Spinal cord (tissue), 10 donors: Measurements from ENCODE around the gene PRRC2B. TPM values are rescaled to one million over a fixed set of nuclear protein-coding genes. Genes with fewer than 3 reads are reported as not detected.

Experiments used
- DNase-seq, 6 donors: peaks; one replicate each; pipeline versions ENCODE4 v3.0.0 to v3.0.0-alpha.2; 2013 to 2015; ENCODE audit warnings: low spot score in 6 of 6, low read depth in 4 of 6
- H3K27ac ChIP-seq: one replicate; pipeline ENCODE4 v1.5.1; 2013; ENCODE audit warnings: low read depth, low read length, control low read depth
- H3K27me3 ChIP-seq: one replicate; pipeline ENCODE4 v1.6.1; 2013; ENCODE audit warnings: low read length; ENCODE audit not compliant: control insufficient read depth, insufficient read depth
- H3K36me3 ChIP-seq: one replicate; pipeline ENCODE4 v1.6.1; 2013; ENCODE audit warnings: low read length; ENCODE audit not compliant: control insufficient read depth, insufficient read depth
- H3K4me1 ChIP-seq: one replicate; pipeline ENCODE4 v1.6.1; 2013; ENCODE audit warnings: low read length; ENCODE audit not compliant: control insufficient read depth, insufficient read depth
- H3K4me3 ChIP-seq: one replicate; pipeline ENCODE4 v1.5.1; 2013; ENCODE audit warnings: low read depth, low read length, control low read depth
- H3K9me3 ChIP-seq: one replicate; pipeline ENCODE4 v1.6.1; 2013; ENCODE audit warnings: low read length; ENCODE audit not compliant: control insufficient read depth, insufficient read depth
- WGBS: methylation state at CpG from one replicate; pipeline ENCODE4 v1.1.5; 2013; ENCODE audit warnings: missing lambda C conversion rate; ENCODE audit not compliant: insufficient coverage; 5-methylcytosine and 5-hydroxymethylcytosine counted together
- polyA plus RNA-seq, 2 donors: library from polyadenylated mRNA; unstranded; fragments of 120-200 nt; gene quantifications; one replicate each; pipeline ENCODE4 v1.2.1, GENCODE V29; 2013; ENCODE audit not compliant: insufficient read length in 2 of 2
- total RNA-seq, 2 donors: library from RNA; depleted of rRNA in 1 of 2; stranded (reverse); fragments of 120-200 nt in 1 of 2; fragments of >200 nt in 1 of 2; gene quantifications; one replicate each; pipeline versions ENCODE4 v1.2.3 to v1.2.4, GENCODE V29; 2013 to 2014
- donor health status: healthy.

Gene PRRC2B
- total and polyA plus RNA-seq, 4 donors = 112 to 219 (median 158) TPM

- no peaks in the 10 kb centered on the region for H3K27me3 ChIP-seq
- H3K9me3 ChIP-seq = no peaks in the 10 kb centered on the region
- no peak overlapping the region for H3K27ac ChIP-seq
- DNase-seq = no peak
- no peak overlapping the region for H3K4me3 ChIP-seq
- 99% methylated on average over 9 of the region's 19 CpGs for WGBS
- peaks cover 100% of the 10 kb centered on the region for H3K36me3 ChIP-seq
- peaks cover 4% of the 10 kb centered on the region for H3K4me1 ChIP-seq
These were observed 92.0 kb downstream of the PRRC2B start for GRCh38 chr9:131485728-131486422.

DNA sequence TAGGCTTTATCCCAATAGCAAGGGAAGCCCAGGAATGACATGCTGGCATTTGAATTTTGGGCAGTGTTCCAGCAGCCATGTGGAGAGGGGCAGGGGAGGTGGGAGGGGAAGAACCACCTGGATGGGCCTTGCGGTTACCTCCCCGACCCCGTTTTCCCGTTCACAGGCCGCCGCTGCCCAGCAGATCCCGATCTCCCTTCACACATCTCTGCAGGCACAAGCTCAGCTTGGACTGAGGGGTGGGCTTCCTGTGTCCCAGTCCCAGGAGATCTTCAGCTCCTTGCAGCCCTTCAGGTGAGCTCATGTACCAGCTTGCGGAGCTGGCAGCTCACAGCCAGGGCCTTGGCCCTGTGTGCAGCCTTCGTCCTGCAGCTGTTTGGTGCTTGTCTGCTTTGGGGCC is 93.1 kb downstream of the PRRC2B start:
- Histone ChIP-seq H3K27me3 (no peaks in the 10 kb centered on the region), H3K36me3 (peaks cover 100% of the 10 kb centered on the region), H3K4me3 (no peak overlapping the region), H3K4me1 (peaks cover 4% of the 10 kb centered on the region), H3K27ac (no peak overlapping the region), H3K9me3 (no peaks in the 10 kb centered on the region)
- WGBS = 84% methylated on average over 3 of the region's 9 CpGs
- no peak for DNase-seq

DNA sequence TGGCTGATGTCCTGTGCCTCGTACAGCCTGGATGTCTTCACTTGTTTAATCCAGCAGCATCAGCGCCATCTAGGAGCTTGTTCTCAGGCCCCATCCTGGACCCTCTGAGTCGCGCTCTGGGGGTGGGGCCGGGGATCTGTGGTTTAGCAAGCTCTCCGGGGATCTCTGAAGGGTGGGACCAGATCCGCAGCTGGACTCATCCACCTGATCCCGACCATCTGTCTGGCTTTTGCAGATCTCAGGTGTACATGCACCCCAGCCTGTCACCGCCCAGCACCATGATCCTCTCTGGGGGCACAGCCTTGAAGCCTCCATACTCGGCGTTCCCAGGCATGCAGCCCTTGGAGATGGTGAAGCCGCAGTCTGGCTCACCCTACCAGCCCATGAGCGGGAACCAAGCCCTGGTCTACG is 93.7 kb downstream of the PRRC2B start:
- no peaks in the 10 kb centered on the region for H3K27me3 ChIP-seq
- no peak overlapping the region for H3K27ac ChIP-seq
- WGBS = 80% methylated on average over 13 of the region's 14 CpGs

DNA sequence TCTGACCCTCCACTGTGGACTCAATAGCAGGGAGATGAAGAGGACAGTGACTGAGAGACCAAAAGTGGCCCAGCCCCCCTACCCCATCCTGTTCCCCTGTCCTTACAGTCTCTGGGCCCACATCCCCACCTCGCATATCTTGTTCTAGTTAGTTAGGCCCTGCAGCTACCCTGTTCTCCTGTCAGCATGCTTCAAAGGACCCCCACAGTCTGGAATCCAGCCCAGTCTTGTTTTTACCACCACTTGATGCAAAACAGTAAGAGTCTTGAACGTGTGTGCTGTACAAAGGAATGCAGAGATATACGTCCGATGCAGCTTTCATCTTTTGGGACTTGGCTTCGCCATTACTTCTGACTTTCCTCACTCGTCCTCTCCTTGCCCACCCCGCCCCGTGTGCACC is 96.6 kb downstream of the PRRC2B start:
- Histone ChIP-seq H3K36me3 (peaks cover 100% of the 10 kb centered on the region), H3K27ac (no peak overlapping the region), H3K27me3 (no peaks in the 10 kb centered on the region), H3K9me3 (no peaks in the 10 kb centered on the region), H3K4me3 (no peak overlapping the region), H3K4me1 (peaks cover 19% of the 10 kb centered on the region)
- 43% methylated on average over 6 of the region's 8 CpGs for WGBS
- DNase-seq = peak in 2 of 6 donors; percentile 21 to 69

More for the DNA sequence above, 93.7 kb downstream of the PRRC2B start:
- Histone ChIP-seq H3K36me3 (peaks cover 100% of the 10 kb centered on the region), H3K9me3 (no peaks in the 10 kb centered on the region), H3K4me1 (peaks cover 4% of the 10 kb centered on the region), H3K4me3 (no peak overlapping the region)
- no peak for DNase-seq

DNA sequence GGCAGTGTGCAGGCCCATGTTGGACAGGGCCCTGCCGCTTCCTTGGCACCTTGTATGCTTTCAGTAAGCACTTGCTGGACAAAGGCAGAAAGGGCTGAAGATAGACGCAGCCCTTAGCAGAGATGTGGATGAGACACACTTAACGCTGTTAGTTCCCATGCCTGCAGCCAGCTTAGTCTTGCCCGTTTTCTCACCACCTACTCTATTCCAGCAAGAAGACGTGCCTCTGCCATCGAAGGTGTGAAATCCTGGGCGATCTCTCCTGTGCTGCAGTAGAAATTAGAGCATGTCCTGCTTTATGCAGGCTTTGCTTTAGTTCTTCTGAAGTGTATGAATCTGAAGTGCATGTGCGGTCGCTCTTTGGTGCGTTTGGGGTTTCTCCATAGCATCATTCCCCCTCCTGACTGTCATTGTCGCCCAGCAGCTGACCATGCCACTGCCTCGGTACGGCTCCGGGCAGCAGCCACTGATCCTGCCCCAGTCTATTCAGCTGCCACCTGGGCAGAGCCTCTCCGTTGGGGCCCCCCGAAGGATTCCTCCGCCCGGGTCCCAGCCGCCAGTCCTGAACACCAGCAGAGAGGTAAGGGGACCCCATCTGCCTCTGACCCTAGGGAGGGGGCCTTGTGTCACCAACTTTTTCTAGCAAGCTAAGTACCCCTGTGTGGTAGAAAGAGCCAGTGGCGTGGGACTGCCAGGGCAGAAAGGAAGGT is 97.3 kb downstream of the PRRC2B start:
- Histone ChIP-seq H3K9me3 (no peaks in the 10 kb centered on the region), H3K4me3 (no peak overlapping the region), H3K27ac (no peak overlapping the region), H3K27me3 (no peaks in the 10 kb centered on the region), H3K36me3 (peaks cover 100% of the 10 kb centered on the region), H3K4me1 (peaks cover 19% of the 10 kb centered on the region)
- WGBS = 94% methylated on average over 15 of the region's 20 CpGs
- peak in 1 of 6 donors; percentile 35 for DNase-seq

- 90% methylated on average over 6 of the region's 6 CpGs for WGBS
- Histone ChIP-seq H3K27me3 (no peaks in the 10 kb centered on the region), H3K9me3 (no peaks in the 10 kb centered on the region), H3K4me1 (peaks cover 19% of the 10 kb centered on the region), H3K4me3 (no peak overlapping the region), H3K27ac (no peak overlapping the region), H3K36me3 (peaks cover 100% of the 10 kb centered on the region)
- DNase-seq = no peak
These were observed 98.2 kb downstream of the PRRC2B start for GRCh38 chr9:131492070-131492469.

DNA sequence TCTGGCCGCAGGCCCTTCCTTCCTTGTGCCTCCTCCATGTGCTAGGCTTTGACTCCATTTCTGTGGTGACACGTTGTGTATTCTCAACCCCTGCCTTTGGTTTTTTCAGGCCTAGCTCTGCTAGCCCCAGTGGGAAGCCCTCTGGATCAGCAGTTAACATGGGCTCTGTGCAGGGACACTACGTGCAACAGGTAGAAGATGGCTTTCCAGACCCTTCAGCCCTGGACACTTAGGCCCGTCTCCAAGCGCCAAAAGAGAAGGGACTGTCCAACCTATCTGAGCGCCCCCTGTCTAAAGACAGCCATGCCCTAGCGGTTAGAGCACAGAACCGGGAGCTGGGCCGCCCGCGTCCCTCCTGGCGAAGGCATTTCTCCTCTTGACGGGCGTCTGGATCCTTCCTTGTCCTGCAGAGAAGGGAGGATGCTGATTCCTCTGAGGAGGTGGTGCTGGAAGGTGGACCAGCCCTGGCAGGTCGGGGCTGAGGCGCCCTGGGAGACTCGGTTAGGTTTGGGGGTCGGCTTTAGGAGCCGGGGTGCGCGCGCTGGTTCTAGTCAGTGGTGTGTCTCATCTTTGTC is 100.5 kb downstream of the PRRC2B start:
- H3K36me3 ChIP-seq = peaks cover 98% of the 10 kb centered on the region
- H3K27ac ChIP-seq = no peak overlapping the region
- WGBS = 96% methylated on average over 14 of the region's 22 CpGs
- H3K27me3 ChIP-seq = no peaks in the 10 kb centered on the region
- no peak overlapping the region for H3K4me3 ChIP-seq
- H3K4me1 ChIP-seq = peaks cover 17% of the 10 kb centered on the region
- no peak for DNase-seq
- H3K9me3 ChIP-seq = no peaks in the 10 kb centered on the region

- no peak overlapping the region for H3K4me3 ChIP-seq
- peak in 1 of 6 donors; percentile 54 for DNase-seq
- H3K36me3 ChIP-seq = peaks cover 96% of the 10 kb centered on the region
These were observed 101.9 kb downstream of the PRRC2B start for GRCh38 chr9:131495785-131496184.

DNA sequence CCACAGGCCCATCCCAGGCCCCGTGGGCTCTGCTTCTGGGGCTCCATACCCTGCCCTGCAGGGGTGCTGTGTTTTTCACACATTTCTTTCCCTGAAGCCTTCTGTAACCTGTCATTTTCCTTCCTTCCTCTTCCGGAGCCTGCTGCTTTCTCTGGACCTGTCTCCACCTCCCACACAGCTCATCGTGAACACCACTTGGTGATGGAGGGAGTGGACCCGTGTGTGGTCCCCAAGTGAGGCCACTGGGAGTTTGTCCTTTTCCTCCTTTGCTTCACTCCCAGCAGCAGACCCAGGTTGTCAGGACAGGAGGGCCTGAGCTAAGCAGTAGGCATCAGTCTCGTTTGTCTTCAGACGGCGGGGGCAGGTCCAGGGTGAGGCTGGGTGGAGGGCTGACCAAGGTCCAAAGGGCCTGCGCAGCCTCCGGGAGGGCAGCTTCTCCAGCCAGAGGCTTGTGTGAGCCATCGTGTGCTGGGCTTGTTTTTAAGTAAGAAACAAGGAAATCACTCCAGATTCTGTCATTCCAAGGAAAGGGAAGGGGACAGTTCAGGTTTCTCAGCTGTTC is 103.0 kb downstream of the PRRC2B start:
- H3K27ac ChIP-seq = no peak overlapping the region
- no peaks in the 10 kb centered on the region for H3K9me3 ChIP-seq
- peaks cover 20% of the 10 kb centered on the region for H3K4me1 ChIP-seq
- no peak for DNase-seq
- peaks cover 89% of the 10 kb centered on the region for H3K36me3 ChIP-seq
- H3K27me3 ChIP-seq = no peaks in the 10 kb centered on the region
- WGBS = 82% methylated on average over 7 of the region's 10 CpGs
- H3K4me3 ChIP-seq = no peak overlapping the region

More at GRCh38 chr9:131495785-131496184, 101.9 kb downstream of the PRRC2B start:
- H3K9me3 ChIP-seq = no peaks in the 10 kb centered on the region
- H3K27ac ChIP-seq = no peak overlapping the region
- 78% methylated on average over 21 of the region's 22 CpGs for WGBS
- H3K27me3 ChIP-seq = no peaks in the 10 kb centered on the region
- peaks cover 14% of the 10 kb centered on the region for H3K4me1 ChIP-seq
